B cell (primary cell): ENCODE data around the gene SETD6. TPM values are rescaled to one million over a fixed set of nuclear protein-coding genes. Genes with fewer than 3 reads are reported as not detected.
A peak's percentile ranks its signal among the peaks of the same experiment; 100 is the strongest.

Experiments
- ATAC-seq: fragments of 200-7000 bp; cut with Tn5 transposase; one replicate; pipeline ENCODE4 v1.10.0; 2021; ENCODE audit warnings: low read depth, mild to moderate bottlenecking, moderate number of reproducible peaks, moderate library complexity
- CTCF ChIA-PET: fragments of 350-600 bp; sonication (Branson Sonifier 250); formaldehyde crosslinking; loops from one replicate; lab custom pipeline; 2021; ENCODE audit warnings: antibody characterized with exemption, inconsistent platforms; lab: Charles Lee
- POLR2A ChIA-PET: fragments of 350-600 bp; sonication (Branson Sonifier 250); formaldehyde crosslinking; loops from one replicate; lab custom pipeline; 2021; ENCODE audit warnings: antibody characterized with exemption; lab: Charles Lee
- DNase-seq: peaks from one replicate; pipeline ENCODE4 v3.0.0; 2013
- H2AFZ ChIP-seq: 2 replicates; pipeline ENCODE4 v1.6.1; 2012; ENCODE audit warnings: mild to moderate bottlenecking, low read depth, low read length; ENCODE audit not compliant: insufficient read depth, poor library complexity, severe bottlenecking
- H3K27ac ChIP-seq, 2 donors: 1 replicate in 1 of 2; 2 replicates in 1 of 2; pipeline ENCODE4 v1.5.1; 2012 to 2013; ENCODE audit warnings: low read length in 2 of 2, mild to moderate bottlenecking in 2 of 2, moderate library complexity in 1 of 2
- H3K27me3 ChIP-seq, 4 experiments: fragments of 200-600 bp in 1 of 4; sonication (generic) in 1 of 4; replicated peaks in 1 of 4; 1 replicate in 2 of 4; 2 replicates in 2 of 4; pipeline versions ENCODE4 v1.6.1 to v1.7.0; 2013 to 2016; ENCODE audit warnings: low read length in 3 of 4, mild to moderate bottlenecking in 2 of 4, mixed read lengths in 1 of 4, moderate library complexity in 1 of 4; ENCODE audit not compliant: insufficient read depth in 4 of 4, control insufficient read depth in 3 of 4; ENCODE audit errors: control extremely low read depth in 1 of 4
- H3K36me3 ChIP-seq, 2 experiments: replicated peaks in 1 of 2; 1 replicate in 1 of 2; 2 replicates in 1 of 2; pipeline versions ENCODE4 v1.6.1 to v1.7.1; 2013; ENCODE audit warnings: low read length in 1 of 2; ENCODE audit not compliant: insufficient read depth in 2 of 2, control insufficient read depth in 1 of 2; ENCODE audit errors: control extremely low read depth in 1 of 2, extremely low read depth in 1 of 2
- H3K4me1 ChIP-seq, 2 donors: fragments of 200-600 bp in 1 of 2; sonication (generic) in 1 of 2; 1 replicate in 1 of 2; 2 replicates in 1 of 2; pipeline versions ENCODE4 v1.5.1 to v1.6.1; 2013 to 2017; ENCODE audit warnings: low read length in 2 of 2; ENCODE audit not compliant: control insufficient read depth in 2 of 2, insufficient read depth in 2 of 2
- H3K4me2 ChIP-seq: replicated peaks from 2 replicates; pipeline ENCODE3; 2012; ENCODE audit warnings: mild to moderate bottlenecking, low read depth, low read length; ENCODE audit not compliant: poor library complexity, severe bottlenecking
- H3K4me3 ChIP-seq, 5 experiments: fragments of 200-600 bp in 1 of 5; sonication (generic) in 1 of 5; 1 replicate in 3 of 5; 2 replicates in 2 of 5; pipeline versions ENCODE4 v1.5.1 to v1.7.0; 2011 to 2016; ENCODE audit warnings: low read length in 4 of 5, mild to moderate bottlenecking in 4 of 5, low read depth in 2 of 5, control low read depth in 1 of 5, moderate library complexity in 1 of 5; ENCODE audit not compliant: insufficient read depth in 1 of 5; ENCODE audit errors: control extremely low read depth in 1 of 5, extremely low read depth in 1 of 5
- H3K79me2 ChIP-seq: fragments of 200-600 bp; sonication (generic); one replicate; pipeline ENCODE4 v1.6.0; 2016; ENCODE audit warnings: low read length; ENCODE audit not compliant: control insufficient read depth, insufficient read depth
- H3K9ac ChIP-seq: fragments of 200-600 bp; sonication (generic); 2 replicates; pipeline ENCODE4 v1.6.1; 2017; ENCODE audit warnings: mild to moderate bottlenecking, low read length, moderate library complexity
- H3K9me3 ChIP-seq, 3 donors: one replicate each; pipeline versions ENCODE4 v1.6.1 to v1.7.1; 2013; ENCODE audit warnings: low read length in 2 of 3; ENCODE audit not compliant: control insufficient read depth in 2 of 3, insufficient read depth in 1 of 3; ENCODE audit errors: control extremely low read depth in 1 of 3
- H4K20me1 ChIP-seq: 2 replicates; pipeline ENCODE4 v1.6.0; 2012; ENCODE audit warnings: mild to moderate bottlenecking, low read length; ENCODE audit not compliant: insufficient read depth, control insufficient read depth, poor library complexity, severe bottlenecking
- H3K27ac Mint-ChIP-seq: one replicate; pipeline ENCODE4 v1.8.0; 2021; ENCODE audit warnings: mixed read lengths
- H3K27me3 Mint-ChIP-seq: one replicate; pipeline ENCODE4 v1.8.0; 2021; ENCODE audit warnings: mixed read lengths
- H3K4me1 Mint-ChIP-seq: one replicate; pipeline ENCODE4 v1.8.0; 2021; ENCODE audit warnings: mixed read lengths
- H3K4me3 Mint-ChIP-seq: one replicate; pipeline ENCODE4 v1.8.0; 2021; ENCODE audit warnings: mixed read lengths
- H3K9me3 Mint-ChIP-seq: one replicate; pipeline ENCODE4 v1.8.0; 2022; ENCODE audit warnings: mixed read lengths; ENCODE audit not compliant: insufficient read depth
- CTCF ChIP-seq: fragments of 200-600 bp; IDR thresholded peaks from one replicate; pipeline ENCODE4 v1.8.0; 2022; ENCODE audit warnings: antibody characterized with exemption, mild to moderate bottlenecking
- EZH2 ChIP-seq: IDR thresholded peaks from 2 replicates; pipeline ENCODE4 v1.6.1; 2012; ENCODE audit warnings: borderline replicate concordance, low read depth, mild to moderate bottlenecking, moderate library complexity, low read length; ENCODE audit not compliant: insufficient read depth, poor library complexity, severe bottlenecking
- WGBS: methylation state at CpG from one replicate; pipeline ENCODE4 v1.1.5; 2013; ENCODE audit warnings: missing lambda C conversion rate; ENCODE audit not compliant: insufficient coverage; 5-methylcytosine and 5-hydroxymethylcytosine counted together
- intact Hi-C: fragments of 100-400 bp; cut with micrococcal nuclease; formaldehyde crosslinking; loops from one replicate; pipeline ENCODE4 v1.10.0; 2022
- polyA plus RNA-seq: library from polyadenylated mRNA; depleted of rRNA; stranded (reverse); fragments of >200 nt; gene quantifications from 2 replicates; pipeline ENCODE4 v1.2.3, GENCODE V29; 2012
- total RNA-seq, 2 donors: library from RNA; stranded (reverse); fragments of 120-200 nt in 1 of 2; gene quantifications; 1 replicate in 1 of 2; 2 replicates in 1 of 2; pipeline versions ENCODE4 v1.2.3 to v1.2.4, GENCODE V29; 2013 to 2022

The SETD6 gene
- total and polyA plus RNA-seq, 2 donors (not counting 1 experiment from before 2014, with no cell fraction given) = 24.2 to 37.4 TPM

GRCh38 chr16:58487566-58488351 is 27.6 kb upstream of the SETD6 start:
- H2AFZ ChIP-seq = peak overlapping the region; percentile 78
- H3K4me3 ChIP-seq = no peak overlapping the region
- CTCF ChIA-PET = interaction anchor here (0.6 to 7.9 kb wide), 23 partner anchors 8 to 468 kb away, joined by 3 to 199 read pairs (median 4); partner anchors contain the start of gene GINS3
- ATAC-seq = peak; percentile 95
- no peaks in the 10 kb centered on the region for H3K79me2 ChIP-seq
- H3K9ac ChIP-seq = no peak overlapping the region
- H3K4me3 Mint-ChIP-seq = no peak overlapping the region
- H3K36me3 ChIP-seq = no peaks in the 10 kb centered on the region
- peaks cover 3% of the 10 kb centered on the region for H3K4me1 Mint-ChIP-seq
- POLR2A ChIA-PET = no interaction called here
- no peaks in the 10 kb centered on the region for H4K20me1 ChIP-seq
- peaks cover 3 to 7% of the 10 kb centered on the region in 2 donors for H3K4me1 ChIP-seq
- 14% methylated on average over 39 of the region's 43 CpGs for WGBS
- no peaks in the 10 kb centered on the region for H3K9me3 Mint-ChIP-seq
- peak; percentile 79 for DNase-seq
- H3K4me2 ChIP-seq = peak overlapping the region; percentile 71
- H3K27ac Mint-ChIP-seq = no peak overlapping the region
- H3K27ac ChIP-seq = no peak overlapping the region
- peaks cover 0 to 5% (median 0%) of the 10 kb centered on the region in 4 experiments for H3K27me3 ChIP-seq
- no peaks in the 10 kb centered on the region for H3K9me3 ChIP-seq
- peaks cover 11% of the 10 kb centered on the region for H3K27me3 Mint-ChIP-seq
- intact Hi-C loops = loop anchor here (1.0 to 10.0 kb wide), 4 partner anchors 143 to 463 kb away; partner anchors contain the start of gene MMP15
- TF ChIP-seq EZH2 (no peak), CTCF (peak; percentile 92)

GRCh38 chr16:58488531-58488930 is 26.8 kb upstream of the SETD6 start:
- ChIA-PET POLR2A (no interaction called here), CTCF (interaction anchor here (0.7 to 7.9 kb wide), 11 partner anchors 11 to 455 kb away, joined by 3 to 199 read pairs (median 7); partner anchors contain the start of genes GINS3 and NDRG4)
- no peak overlapping the region for H3K27ac ChIP-seq
- H3K27ac Mint-ChIP-seq = no peak overlapping the region
- ATAC-seq = no peak
- H3K4me3 ChIP-seq = no peak overlapping the region
- peaks cover 3 to 7% of the 10 kb centered on the region in 2 donors for H3K4me1 ChIP-seq
- no peaks in the 10 kb centered on the region for H4K20me1 ChIP-seq
- H3K4me1 Mint-ChIP-seq = peaks cover 3% of the 10 kb centered on the region
- peaks cover 0 to 5% (median 0%) of the 10 kb centered on the region in 4 experiments for H3K27me3 ChIP-seq
- no peak for DNase-seq
- H3K9ac ChIP-seq = no peak overlapping the region
- no peaks in the 10 kb centered on the region for H3K9me3 Mint-ChIP-seq
- intact Hi-C loops = loop anchor here (10.0 kb wide), 2 partner anchors 266 to 464 kb away; partner anchors contain the start of gene MMP15
- H3K79me2 ChIP-seq = no peaks in the 10 kb centered on the region
- TF ChIP-seq EZH2 (no peak), CTCF (no peak)
- no peak overlapping the region for H2AFZ ChIP-seq
- 94% methylated on average over 2 of the region's 3 CpGs for WGBS
- H3K27me3 Mint-ChIP-seq = peaks cover 8% of the 10 kb centered on the region
- H3K36me3 ChIP-seq = no peaks in the 10 kb centered on the region
- no peak overlapping the region for H3K4me2 ChIP-seq
- no peaks in the 10 kb centered on the region for H3K9me3 ChIP-seq
- H3K4me3 Mint-ChIP-seq = no peak overlapping the region
